HG03439 (cell line): ENCODE results near the gene GNG7.
"Not testable (repeated sequence)": the region's sequence is repeated elsewhere in the genome, so short reads cannot be mapped to it uniquely, and the experiment has no call there.

ENCODE experiments used
- ATAC-seq: cut with Tn5 transposase; IDR thresholded peaks from one replicate; pipeline ENCODE4 v1.9.1; 2021; ENCODE audit warnings: mild to moderate bottlenecking, moderate library complexity; ENCODE audit not compliant: unreplicated experiment

The GNG7 gene

GRCh38 chr19:2519482-2519881 is 183.0 kb downstream of the GNG7 start:
- no peak for ATAC-seq

GRCh38 chr19:2518856-2519255 is 183.6 kb downstream of the GNG7 start:
- ATAC-seq: not testable (repeated sequence)

GRCh38 chr19:2517881-2518601 is 184.5 kb downstream of the GNG7 start:
- ATAC-seq: no peak

GRCh38 chr19:2516727-2517126 is 185.8 kb downstream of the GNG7 start:
- ATAC-seq: no peak

GRCh38 chr19:2514981-2515518 is 187.4 kb downstream of the GNG7 start:
- no peak for ATAC-seq

- no peak for ATAC-seq
Measured at GRCh38 chr19:2512523-2513431, 189.7 kb downstream of the GNG7 start.

GRCh38 chr19:2511991-2512390 is 190.5 kb downstream of the GNG7 start:
- no peak for ATAC-seq

GRCh38 chr19:2511570-2511969 is 190.9 kb downstream of the GNG7 start:
- ATAC-seq: no peak

- no peak for ATAC-seq
Measured at GRCh38 chr19:2509096-2509495, 193.4 kb downstream of the GNG7 start.

- no peak for ATAC-seq
Measured at GRCh38 chr19:2507109-2507508, 195.4 kb downstream of the GNG7 start.

GRCh38 chr19:2506656-2507055 is 195.8 kb downstream of the GNG7 start:
- ATAC-seq: not testable (repeated sequence)

GRCh38 chr19:2503521-2504109 is 198.9 kb downstream of the GNG7 start:
- ATAC-seq: no peak

GRCh38 chr19:2500841-2501261 is 201.6 kb downstream of the GNG7 start:
- no peak for ATAC-seq

- ATAC-seq: no peak
Measured at GRCh38 chr19:2500156-2500555, 202.3 kb downstream of the GNG7 start.

- ATAC-seq: no peak
Measured at GRCh38 chr19:2497186-2497585, 205.3 kb downstream of the GNG7 start.

GRCh38 chr19:2495651-2496316 is 206.7 kb downstream of the GNG7 start:
- ATAC-seq: no peak

- no peak for ATAC-seq
Measured at GRCh38 chr19:2495130-2495641, 207.3 kb downstream of the GNG7 start.

- ATAC-seq: no peak
Measured at GRCh38 chr19:2494447-2495129, 207.9 kb downstream of the GNG7 start.

GRCh38 chr19:2494084-2494446 is 208.4 kb downstream of the GNG7 start:
- ATAC-seq: no peak

GRCh38 chr19:2493448-2493847 is 209.0 kb downstream of the GNG7 start:
- not testable (repeated sequence) for ATAC-seq
